ENCODE results near the gene DEDD2.

DEDD2 gene

DNA sequence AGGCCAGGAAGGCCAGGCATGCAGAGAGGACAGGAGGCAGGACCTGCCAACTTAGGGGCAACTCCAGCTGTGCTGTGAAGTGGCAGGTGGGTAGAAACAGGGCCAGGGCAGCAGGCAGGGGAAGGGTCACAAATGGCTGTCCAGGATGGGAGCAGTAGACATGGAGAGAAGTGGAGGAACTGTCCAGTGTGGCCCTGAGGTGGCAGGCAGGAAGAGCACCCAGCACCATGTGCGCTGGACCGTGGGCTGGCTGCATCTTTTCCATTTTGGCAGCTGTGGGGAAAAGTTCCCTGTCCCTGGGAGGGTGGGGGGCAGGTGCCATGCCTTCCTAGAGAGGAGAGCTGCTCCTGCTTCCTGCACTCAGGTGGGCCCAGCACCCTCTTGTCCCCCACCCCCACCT lies 13.8 kb downstream of the DEDD2 start:
- H3K4me1 ChIP-seq (ENCODE audit: insufficient read depth, low read length, poor library complexity, severe bottlenecking): peaks cover 35% of the 10 kb centered on the region
- peaks cover 75% of the 10 kb centered on the region; the same call in 1 of the 2 replicates for H3K36me3 ChIP-seq (ENCODE audit: insufficient read depth, low read length)
- no peaks in the 10 kb centered on the region for H3K9me2 ChIP-seq (replicated peaks; ENCODE audit: low read depth, low read length)
- H3K9me3 ChIP-seq (ENCODE audit: insufficient read depth, low read depth, low read length): no peaks in the 10 kb centered on the region
- no peak overlapping the region for H3K9ac ChIP-seq (ENCODE audit: low read depth, low read length, poor library complexity, severe bottlenecking)
- peaks cover 62% of the 10 kb centered on the region for H3K79me2 ChIP-seq (ENCODE audit: insufficient read depth, low read length)
- TF ChIP-seq, protein P1, sequence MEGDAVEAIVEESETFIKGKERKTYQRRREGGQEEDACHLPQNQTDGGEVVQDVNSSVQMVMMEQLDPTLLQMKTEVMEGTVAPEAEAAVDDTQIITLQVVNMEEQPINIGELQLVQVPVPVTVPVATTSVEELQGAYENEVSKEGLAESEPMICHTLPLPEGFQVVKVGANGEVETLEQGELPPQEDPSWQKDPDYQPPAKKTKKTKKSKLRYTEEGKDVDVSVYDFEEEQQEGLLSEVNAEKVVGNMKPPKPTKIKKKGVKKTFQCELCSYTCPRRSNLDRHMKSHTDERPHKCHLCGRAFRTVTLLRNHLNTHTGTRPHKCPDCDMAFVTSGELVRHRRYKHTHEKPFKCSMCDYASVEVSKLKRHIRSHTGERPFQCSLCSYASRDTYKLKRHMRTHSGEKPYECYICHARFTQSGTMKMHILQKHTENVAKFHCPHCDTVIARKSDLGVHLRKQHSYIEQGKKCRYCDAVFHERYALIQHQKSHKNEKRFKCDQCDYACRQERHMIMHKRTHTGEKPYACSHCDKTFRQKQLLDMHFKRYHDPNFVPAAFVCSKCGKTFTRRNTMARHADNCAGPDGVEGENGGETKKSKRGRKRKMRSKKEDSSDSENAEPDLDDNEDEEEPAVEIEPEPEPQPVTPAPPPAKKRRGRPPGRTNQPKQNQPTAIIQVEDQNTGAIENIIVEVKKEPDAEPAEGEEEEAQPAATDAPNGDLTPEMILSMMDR (conservative IDR thresholded peaks at IDR 0.05; ENCODE audit: low read length): no peak
- no peak for TF ChIP-seq EZH2phosphoT487 (IDR thresholded peaks at IDR 0.05; ENCODE audit: borderline replicate concordance)
- peaks cover 3% of the 10 kb centered on the region for H4K20me1 ChIP-seq (ENCODE audit: insufficient read depth, low read length, poor library complexity, severe bottlenecking)
- H3K27me3 ChIP-seq (ENCODE audit: insufficient read depth, low read length, poor library complexity, severe bottlenecking): no peaks in the 10 kb centered on the region
- H3F3A ChIP-seq (ENCODE audit: low read depth): peaks cover 20% of the 10 kb centered on the region
- H3K4me3 ChIP-seq (ENCODE audit: low read length, poor library complexity, severe bottlenecking): no peak overlapping the region
- no peak overlapping the region for H2AFZ ChIP-seq (ENCODE audit: low read length)
- no peak overlapping the region for H3K4me2 ChIP-seq (ENCODE audit: low read depth, low read length, poor library complexity, severe bottlenecking)

DNA sequence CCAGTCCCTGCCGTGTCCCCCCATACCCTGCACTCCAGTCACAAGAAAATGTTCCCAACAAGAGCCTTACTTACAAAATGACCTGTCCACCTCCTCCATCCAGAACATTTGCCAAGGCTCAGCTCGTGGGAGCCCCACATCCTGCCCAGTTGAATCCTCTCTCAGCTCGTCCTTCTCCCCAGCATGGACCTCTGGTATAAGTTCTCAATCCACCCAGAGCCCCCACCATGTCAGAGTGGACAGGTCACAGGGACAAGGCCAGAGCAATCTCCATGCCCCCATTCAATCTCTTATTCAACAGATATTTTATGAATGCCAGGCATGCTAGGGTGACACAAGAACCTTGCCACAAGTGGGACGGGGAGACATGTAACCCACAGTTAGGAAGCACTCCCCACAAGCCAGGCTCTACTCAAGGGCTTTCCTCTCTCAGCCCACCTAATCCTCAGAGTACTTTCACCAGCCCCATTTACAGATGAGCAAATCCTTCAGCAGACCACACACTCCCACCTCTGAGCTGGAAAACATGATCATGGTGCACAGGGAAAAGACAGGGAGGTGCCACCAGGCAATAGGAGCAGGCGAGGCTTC lies 15.1 kb downstream of the DEDD2 start:
- peaks cover 2% of the 10 kb centered on the region for H4K20me1 ChIP-seq (ENCODE audit: insufficient read depth, low read length, poor library complexity, severe bottlenecking)
- peaks cover 55% of the 10 kb centered on the region for H3K79me2 ChIP-seq (ENCODE audit: insufficient read depth, low read length)
- H3F3A ChIP-seq (ENCODE audit: low read depth): peaks cover 22% of the 10 kb centered on the region
- peaks cover 65% of the 10 kb centered on the region; the same call in 1 of the 2 replicates for H3K36me3 ChIP-seq (ENCODE audit: insufficient read depth, low read length)
- H3K4me2 ChIP-seq (ENCODE audit: low read depth, low read length, poor library complexity, severe bottlenecking): no peak overlapping the region
- no peaks in the 10 kb centered on the region for H3K9me3 ChIP-seq (ENCODE audit: insufficient read depth, low read depth, low read length)
- no peak overlapping the region for H3K9ac ChIP-seq (ENCODE audit: low read depth, low read length, poor library complexity, severe bottlenecking)
- no peak overlapping the region for H3K4me3 ChIP-seq (ENCODE audit: low read length, poor library complexity, severe bottlenecking)
- peaks cover 47% of the 10 kb centered on the region for H3K4me1 ChIP-seq (ENCODE audit: insufficient read depth, low read length, poor library complexity, severe bottlenecking)
- no peaks in the 10 kb centered on the region for H3K27me3 ChIP-seq (ENCODE audit: insufficient read depth, low read length, poor library complexity, severe bottlenecking)
- no peak for TF ChIP-seq EZH2phosphoT487 (IDR thresholded peaks at IDR 0.05; ENCODE audit: borderline replicate concordance)
- TF ChIP-seq, protein P1 (conservative IDR thresholded peaks at IDR 0.05; ENCODE audit: low read length): no peak
- no peak overlapping the region for H2AFZ ChIP-seq (ENCODE audit: low read length)
- no peaks in the 10 kb centered on the region for H3K9me2 ChIP-seq (replicated peaks; ENCODE audit: low read depth, low read length)

DNA sequence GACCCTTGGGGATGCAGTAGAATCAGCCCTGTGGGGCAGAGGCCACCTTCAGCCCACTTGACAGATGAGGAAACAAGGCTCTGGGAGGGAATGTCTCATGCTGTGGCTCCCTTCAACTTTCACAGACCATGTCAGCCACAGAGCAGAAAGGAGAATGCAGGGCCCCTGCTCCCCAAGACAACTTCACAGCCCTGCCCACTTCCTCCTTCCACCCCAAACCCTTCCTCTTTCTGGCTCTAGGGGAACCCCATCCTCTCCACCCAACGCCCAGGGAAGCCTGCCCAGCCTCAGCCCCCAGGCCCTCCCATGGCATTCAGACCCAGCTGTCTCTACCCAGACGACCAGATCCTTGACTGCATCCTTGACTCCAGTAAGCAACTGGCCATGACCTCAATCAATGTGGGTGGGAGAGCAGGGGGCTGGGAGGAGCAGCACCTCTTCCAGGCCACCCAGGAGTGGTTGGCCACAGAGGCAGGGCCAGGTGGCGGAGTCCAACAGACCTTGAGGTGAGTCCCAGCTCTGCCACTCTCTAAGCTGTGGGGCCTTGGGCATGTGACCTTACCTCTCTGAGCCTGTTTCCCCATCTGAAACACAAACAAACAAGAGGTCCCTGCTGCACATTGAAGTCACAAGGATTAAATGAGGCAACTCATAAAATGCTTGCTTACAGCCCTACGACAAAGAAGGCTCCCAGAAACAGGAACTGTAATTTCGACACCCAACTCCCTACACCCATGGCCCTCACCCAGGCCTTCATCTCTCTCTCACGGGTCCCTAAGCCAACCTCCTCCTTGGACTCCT lies 15.8 kb downstream of the DEDD2 start:
- H3K9me3 ChIP-seq (ENCODE audit: insufficient read depth, low read depth, low read length): no peaks in the 10 kb centered on the region
- H2AFZ ChIP-seq (ENCODE audit: low read length): no peak overlapping the region
- H3K4me1 ChIP-seq (ENCODE audit: insufficient read depth, low read length, poor library complexity, severe bottlenecking): peaks cover 50% of the 10 kb centered on the region
- peaks cover 62% of the 10 kb centered on the region; the same call in 1 of the 2 replicates for H3K36me3 ChIP-seq (ENCODE audit: insufficient read depth, low read length)
- peaks cover 48% of the 10 kb centered on the region for H3K79me2 ChIP-seq (ENCODE audit: insufficient read depth, low read length)
- H4K20me1 ChIP-seq (ENCODE audit: insufficient read depth, low read length, poor library complexity, severe bottlenecking): no peaks in the 10 kb centered on the region
- TF ChIP-seq, protein P1 (conservative IDR thresholded peaks at IDR 0.05; ENCODE audit: low read length): no peak
- no peak overlapping the region for H3K4me3 ChIP-seq (ENCODE audit: low read length, poor library complexity, severe bottlenecking)
- peak overlapping the region; percentile 98 for H3K4me2 ChIP-seq (ENCODE audit: low read depth, low read length, poor library complexity, severe bottlenecking)
- H3K27me3 ChIP-seq (ENCODE audit: insufficient read depth, low read length, poor library complexity, severe bottlenecking): no peaks in the 10 kb centered on the region
- H3K9me2 ChIP-seq (replicated peaks; ENCODE audit: low read depth, low read length): no peaks in the 10 kb centered on the region
- H3F3A ChIP-seq (ENCODE audit: low read depth): peaks cover 22% of the 10 kb centered on the region
- H3K9ac ChIP-seq (ENCODE audit: low read depth, low read length, poor library complexity, severe bottlenecking): no peak overlapping the region

All from Loucy (cell line).